Keratinocyte (primary cell): Measurements from ENCODE around the gene BID. TPM values are rescaled to one million over a fixed set of nuclear protein-coding genes. Genes with fewer than 3 reads are reported as not detected.

ENCODE experiments used
- DNase-seq: peaks from one replicate; pipeline ENCODE4 v3.0.0-alpha.2; 2011; ENCODE audit warnings: low read depth, missing footprints, low spot score
- FAIRE-seq: peaks from 2 replicates; lab custom pipeline; 2011; peaks lifted over from hg19 to GRCh38; lab: Jason Lieb, UNC
- H2AFZ ChIP-seq: 2 replicates; pipeline ENCODE4 v1.6.0; 2012; ENCODE audit warnings: low read length, control low read depth, inconsistent platforms; ENCODE audit not compliant: control insufficient read depth
- H3K27ac ChIP-seq: 2 replicates; pipeline ENCODE4 v1.5.1; 2011; ENCODE audit warnings: low read length; ENCODE audit not compliant: control insufficient read depth, insufficient read depth
- H3K27me3 ChIP-seq: 3 replicates; pipeline ENCODE4 v1.6.0; 2011; ENCODE audit warnings: low read length; ENCODE audit not compliant: control insufficient read depth, insufficient read depth; ENCODE audit errors: extremely low read depth
- H3K36me3 ChIP-seq, 2 experiments: 2 replicates in 1 of 2; 3 replicates in 1 of 2; pipeline ENCODE4 v1.5.1; 2011; ENCODE audit warnings: low read length in 2 of 2, mild to moderate bottlenecking in 1 of 2; ENCODE audit not compliant: control insufficient read depth in 2 of 2, insufficient read depth in 2 of 2; ENCODE audit errors: extremely low read depth in 1 of 2
- H3K4me1 ChIP-seq: 3 replicates; pipeline ENCODE4 v1.5.1; 2011; ENCODE audit warnings: low read length; ENCODE audit not compliant: control insufficient read depth, insufficient read depth; ENCODE audit errors: extremely low read depth
- H3K4me2 ChIP-seq: 3 replicates; pipeline ENCODE4 v1.6.0; 2011; ENCODE audit warnings: low read depth, low read length; ENCODE audit not compliant: control insufficient read depth, insufficient read depth; ENCODE audit errors: extremely low read depth
- H3K4me3 ChIP-seq, 3 experiments: fragments of 200-600 bp in 1 of 3; sonication (generic) in 1 of 3; 2 replicates in 2 of 3; 3 replicates in 1 of 3; pipeline ENCODE4 v1.5.1; 2011 to 2016; ENCODE audit warnings: low read length in 3 of 3, mild to moderate bottlenecking in 3 of 3, control low read depth in 2 of 3, inconsistent platforms in 1 of 3, low read depth in 1 of 3, mixed read lengths in 1 of 3, mixed run types in 1 of 3, moderate library complexity in 1 of 3; ENCODE audit not compliant: control insufficient read depth in 2 of 3, insufficient read depth in 2 of 3; ENCODE audit errors: extremely low read depth in 1 of 3
- H3K79me2 ChIP-seq: 2 replicates; pipeline ENCODE4 v1.6.0; 2012; ENCODE audit warnings: low read length; ENCODE audit not compliant: control insufficient read depth, insufficient read depth
- H3K9ac ChIP-seq: 3 replicates; pipeline ENCODE4 v1.6.0; 2011; ENCODE audit warnings: low read length; ENCODE audit not compliant: control insufficient read depth, insufficient read depth; ENCODE audit errors: extremely low read depth
- H3K9me1 ChIP-seq: 3 replicates; pipeline ENCODE4 v1.6.0; 2011; ENCODE audit warnings: low read length; ENCODE audit not compliant: control insufficient read depth, insufficient read depth; ENCODE audit errors: extremely low read depth
- H3K9me3 ChIP-seq: 2 replicates; pipeline ENCODE4 v1.5.1; 2012; ENCODE audit warnings: low read depth, low read length; ENCODE audit not compliant: control insufficient read depth
- H4K20me1 ChIP-seq: 3 replicates; pipeline ENCODE4 v1.6.0; 2011; ENCODE audit warnings: low read length; ENCODE audit not compliant: control insufficient read depth, insufficient read depth; ENCODE audit errors: extremely low read depth
- CTCF ChIP-seq, 3 experiments: IDR thresholded peaks in 1 of 3; conservative IDR thresholded peaks in 1 of 3; optimal IDR thresholded peaks in 1 of 3; 2 replicates in 2 of 3; 3 replicates in 1 of 3; pipeline versions ENCODE3 to v1.5.1; 2011; ENCODE audit warnings: low read length in 3 of 3, mild to moderate bottlenecking in 3 of 3, moderate library complexity in 2 of 3, control low read depth in 1 of 3, inconsistent platforms in 1 of 3; ENCODE audit not compliant: insufficient read depth in 2 of 3; ENCODE audit errors: extremely low read depth in 1 of 3
- EZH2 ChIP-seq: IDR thresholded peaks from one replicate; pipeline ENCODE4 v1.6.1; 2012; ENCODE audit warnings: inconsistent platforms, mild to moderate bottlenecking, low read length, moderate library complexity
- dilution Hi-C: fragments of 300-500 bp; cut with MboI; formaldehyde crosslinking; loops from one replicate; pipeline ENCODE4 v1.7.0; 2020; ENCODE audit warnings: low sequenced_read_pairs; ENCODE audit not compliant: extremely low pct_ligation_motif_present
- polyA plus RNA-seq, 5 experiments: library from polyadenylated mRNA; depleted of rRNA in 3 of 5; stranded (reverse) in 3 of 5; stranded (forward) in 1 of 5; unstranded in 1 of 5; fragments of >200 nt; gene quantifications; 1 replicate in 1 of 5; 2 replicates in 3 of 5; 3 replicates in 1 of 5; pipeline versions ENCODE4 v1.2.1 to v1.2.3, GENCODE V29; 2011 to 2012; ENCODE audit warnings: missing spikeins in 2 of 5, low read depth in 1 of 5, low replicate concordance in 1 of 5
- small RNA-seq, 3 experiments: library from RNA; depleted of rRNA; stranded (forward); fragments of <200 nt; gene quantifications; one replicate each; pipeline ENCODE3, GENCODE V24; 2012; ENCODE audit warnings: low read depth in 3 of 3, low replicate concordance in 1 of 3; ENCODE audit not compliant: insufficient read length in 3 of 3

The BID gene
- polyA plus RNA-seq, 1 donor (not counting 4 experiments of a cell fraction or from before 2014, with no cell fraction given): 46.0 TPM

DNA sequence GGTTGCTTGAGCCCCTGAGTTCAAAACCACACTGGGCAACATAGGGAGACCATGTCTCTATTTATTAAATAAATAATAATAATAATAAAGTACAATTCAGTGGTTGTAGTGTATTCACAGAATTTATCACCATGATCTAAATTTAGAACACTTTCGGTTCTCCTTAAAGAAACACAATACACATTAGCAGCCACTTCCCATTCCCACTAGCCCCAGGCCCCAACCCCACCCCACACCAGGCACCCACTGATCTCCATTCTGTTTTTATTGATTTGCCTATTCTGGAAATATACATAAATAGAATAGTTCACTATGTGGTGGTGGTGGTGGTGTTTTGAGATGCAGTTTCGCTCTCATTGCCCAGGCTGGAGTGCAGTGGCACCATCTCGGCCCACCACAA, 90.0 kb downstream of the BID start:
- FAIRE-seq: no peak
- dilution Hi-C loops: no loop called here

More for the DNA sequence above, 90.0 kb downstream of the BID start:
- H3K27ac ChIP-seq: no peak overlapping the region
- no peak for DNase-seq
- peaks cover 8 to 9% of the 10 kb centered on the region in 2 experiments for H3K36me3 ChIP-seq
- H3K4me1 ChIP-seq: no peaks in the 10 kb centered on the region
- peaks cover 9% of the 10 kb centered on the region for H3K79me2 ChIP-seq
- H3K4me3 ChIP-seq: no peak overlapping the region
- H3K27me3 ChIP-seq: no peaks in the 10 kb centered on the region
- H4K20me1 ChIP-seq: no peaks in the 10 kb centered on the region
- TF ChIP-seq CTCF (optimal IDR thresholded peaks at IDR 0.05 in 1 of 3, IDR thresholded peaks at IDR 0.05 in 1 of 3, conservative IDR thresholded peaks at IDR 0.05 in 1 of 3; ENCODE audit: extremely low read depth in 1 of 3, insufficient read depth in 2 of 3, low read length in 3 of 3) (no peak), EZH2 (no peak)
- no peak overlapping the region for H3K9ac ChIP-seq
- H3K9me3 ChIP-seq: no peaks in the 10 kb centered on the region
- H2AFZ ChIP-seq: no peak overlapping the region
- H3K9me1 ChIP-seq: no peaks in the 10 kb centered on the region
- no peak overlapping the region for H3K4me2 ChIP-seq

Small RNAs within 50 kb of the gene (small RNA-seq; reads per million reads assigned to genes)
- gene MIR3198-1: 0 reads per million in 3 experiments

Other genes with a start within 250 kb of the BID start
- 0.04 TPM in 1 of 3 replicates, not detected in the others for gene SLC25A18, start 211.0 kb downstream of the BID start, polyA plus RNA-seq
- gene ATP6V1E1, start 145.7 kb downstream of the BID start, polyA plus RNA-seq: 207 to 270 TPM (median 227 TPM) in 3 replicates
- gene BCL2L13, start 135.7 kb downstream of the BID start, polyA plus RNA-seq: 45.0 to 54.7 TPM (median 51.0 TPM) in 3 replicates